H9 (cell line): ENCODE results near the gene SHC1. TPM values are rescaled to one million over a fixed set of nuclear protein-coding genes. Genes with fewer than 3 reads are reported as not detected.
A peak's percentile ranks its signal among the peaks of the same experiment; 100 is the strongest.

Source experiments
- DNase-seq: peaks from one replicate; pipeline ENCODE4 v3.0.0-alpha.2; 2017
- H2AFZ ChIP-seq: one replicate; pipeline ENCODE4 v1.6.1; 2013; ENCODE audit warnings: mild to moderate bottlenecking, low read length, control low read depth, moderate library complexity
- H2AK5ac ChIP-seq: 2 replicates; pipeline ENCODE4 v1.6.1; 2013; ENCODE audit warnings: low read length, control low read depth, mixed read lengths; ENCODE audit not compliant: insufficient read length
- H2BK120ac ChIP-seq: one replicate; pipeline ENCODE4 v1.6.1; 2013; ENCODE audit warnings: low read depth, mild to moderate bottlenecking, low read length, control low read depth, inconsistent platforms; ENCODE audit not compliant: poor library complexity, severe bottlenecking
- H2BK12ac ChIP-seq: 2 replicates; pipeline ENCODE4 v1.6.1; 2013; ENCODE audit warnings: low read length, control low read depth, mixed read lengths, low read depth; ENCODE audit not compliant: insufficient read length
- H2BK15ac ChIP-seq: 2 replicates; pipeline ENCODE4 v1.6.1; 2013; ENCODE audit warnings: low read depth, low read length, control low read depth
- H2BK20ac ChIP-seq: one replicate; pipeline ENCODE4 v1.6.1; 2013; ENCODE audit warnings: low read depth, mild to moderate bottlenecking, low read length, control low read depth, inconsistent platforms; ENCODE audit not compliant: poor library complexity, severe bottlenecking
- H2BK5ac ChIP-seq: 2 replicates; pipeline ENCODE4 v1.6.1; 2013; ENCODE audit warnings: low read length, control low read depth, mixed read lengths; ENCODE audit not compliant: insufficient read length
- H3K14ac ChIP-seq: 2 replicates; pipeline ENCODE4 v1.6.1; 2013; ENCODE audit warnings: low read length, control low read depth; ENCODE audit not compliant: insufficient read depth
- H3K18ac ChIP-seq: 2 replicates; pipeline ENCODE4 v1.6.1; 2013; ENCODE audit warnings: low read depth, mild to moderate bottlenecking, mixed read lengths, low read length, control low read depth; ENCODE audit not compliant: insufficient read length
- H3K23ac ChIP-seq: 2 replicates; pipeline ENCODE4 v1.6.1; 2013; ENCODE audit warnings: low read length, control low read depth, mixed read lengths, low read depth; ENCODE audit not compliant: insufficient read length
- H3K23me2 ChIP-seq: 2 replicates; pipeline ENCODE4 v1.6.1; 2013; ENCODE audit warnings: low read depth, mild to moderate bottlenecking, mixed read lengths, low read length, control low read depth; ENCODE audit not compliant: insufficient read length, poor library complexity, severe bottlenecking
- H3K27ac ChIP-seq: 2 replicates; pipeline ENCODE4 v1.5.1; 2013; ENCODE audit warnings: low read length, control low read depth, mixed read lengths, low read depth; ENCODE audit not compliant: insufficient read length
- H3K27me3 ChIP-seq: 2 replicates; pipeline ENCODE4 v1.6.1; 2013; ENCODE audit warnings: low read length, control low read depth, inconsistent platforms; ENCODE audit not compliant: insufficient read depth
- H3K4ac ChIP-seq: 2 replicates; pipeline ENCODE4 v1.6.1; 2013; ENCODE audit warnings: low read depth, mild to moderate bottlenecking, control low read depth, inconsistent platforms, low read length, moderate library complexity
- H3K4me1 ChIP-seq: 2 replicates; pipeline ENCODE4 v1.6.1; 2013; ENCODE audit warnings: low read length, control low read depth, inconsistent platforms; ENCODE audit not compliant: insufficient read depth
- H3K4me2 ChIP-seq: 2 replicates; pipeline ENCODE4 v1.6.1; 2013; ENCODE audit warnings: low read length, control low read depth, mixed read lengths; ENCODE audit not compliant: insufficient read length, insufficient read depth
- H3K56ac ChIP-seq: 2 replicates; pipeline ENCODE4 v1.6.1; 2013; ENCODE audit warnings: low read depth, mild to moderate bottlenecking, mixed read lengths, low read length, control low read depth; ENCODE audit not compliant: insufficient read length
- H3K79me1 ChIP-seq: 2 replicates; pipeline ENCODE4 v1.6.1; 2013; ENCODE audit warnings: low read depth, mild to moderate bottlenecking, moderate library complexity, low read length, control low read depth, inconsistent platforms; ENCODE audit not compliant: insufficient read depth, poor library complexity, severe bottlenecking
- H3K79me2 ChIP-seq: 2 replicates; pipeline ENCODE4 v1.6.1; 2013; ENCODE audit warnings: low read length, control low read depth, inconsistent platforms; ENCODE audit not compliant: insufficient read depth
- H3K9ac ChIP-seq: 2 replicates; pipeline ENCODE4 v1.6.1; 2013; ENCODE audit warnings: low read length, control low read depth, mixed read lengths; ENCODE audit not compliant: insufficient read length; ENCODE audit errors: extremely low read depth
- H3K9me3 ChIP-seq: one replicate; pipeline ENCODE4 v1.6.1; 2013; ENCODE audit warnings: low read depth, low read length, inconsistent platforms; ENCODE audit not compliant: control insufficient read depth
- H3T11ph ChIP-seq: one replicate; pipeline ENCODE4 v1.6.1; 2013; ENCODE audit warnings: mild to moderate bottlenecking, low read length, control low read depth, inconsistent platforms
- H4K20me1 ChIP-seq: one replicate; pipeline ENCODE4 v1.6.1; 2013; ENCODE audit not compliant: control insufficient read depth, insufficient read length, insufficient read depth
- H4K5ac ChIP-seq: 2 replicates; pipeline ENCODE4 v1.6.1; 2013; ENCODE audit warnings: low read depth, mild to moderate bottlenecking, mixed read lengths, low read length, control low read depth; ENCODE audit not compliant: insufficient read length
- H4K8ac ChIP-seq: replicated peaks from 2 replicates; pipeline ENCODE4 v1.6.1; 2013; ENCODE audit warnings: low read length, control low read depth, mixed read lengths, low read depth; ENCODE audit not compliant: insufficient read length
- H4K91ac ChIP-seq: 2 replicates; pipeline ENCODE4 v1.6.1; 2013; ENCODE audit warnings: low read depth, mild to moderate bottlenecking, moderate library complexity, mixed read lengths, low read length, control low read depth; ENCODE audit not compliant: insufficient read length
- H3K27ac Mint-ChIP-seq, 3 experiments: 2 replicates in 2 of 3; 3 replicates in 1 of 3; pipeline ENCODE4 v1.8.0; 2020 to 2021; ENCODE audit warnings: mixed read lengths in 3 of 3, mild to moderate bottlenecking in 1 of 3, moderate library complexity in 1 of 3
- H3K27me3 Mint-ChIP-seq: 2 replicates; pipeline ENCODE4 v1.8.0; 2021; ENCODE audit warnings: low read depth, mild to moderate bottlenecking, moderate library complexity, mixed read lengths
- H3K36me3 Mint-ChIP-seq, 3 experiments: 2 replicates in 2 of 3; 3 replicates in 1 of 3; pipeline ENCODE4 v1.8.0; 2020 to 2021; ENCODE audit warnings: low read depth in 3 of 3, mixed read lengths in 3 of 3; ENCODE audit not compliant: insufficient read depth in 1 of 3
- H3K4me1 Mint-ChIP-seq, 2 experiments: 2 replicates each; pipeline ENCODE4 v1.8.0; 2020; ENCODE audit warnings: mixed read lengths in 2 of 2
- H3K4me3 Mint-ChIP-seq, 2 experiments: 2 replicates in 1 of 2; 3 replicates in 1 of 2; pipeline ENCODE4 v1.8.0; 2020 to 2021; ENCODE audit warnings: mild to moderate bottlenecking in 2 of 2, mixed read lengths in 2 of 2, moderate library complexity in 1 of 2
- H3K9me3 Mint-ChIP-seq, 2 experiments: 2 replicates in 1 of 2; 3 replicates in 1 of 2; pipeline ENCODE4 v1.8.0; 2020; ENCODE audit warnings: mild to moderate bottlenecking in 2 of 2, mixed read lengths in 2 of 2, moderate library complexity in 1 of 2
- WGBS: extraction: QIAGEN DNeasy Blood & Tissue Kit; methylation state at CpG from one replicate; pipeline ENCODE4 v1.1.7; 2013; ENCODE audit warnings: missing lambda C conversion rate, low lambda C conversion rate, mixed read lengths; ENCODE audit not compliant: insufficient read length; ENCODE audit errors: extremely low coverage; 5-methylcytosine and 5-hydroxymethylcytosine counted together
- total RNA-seq: library from RNA; stranded (reverse); gene quantifications from 2 replicates; pipeline ENCODE4 v1.2.1, GENCODE V29; 2021
- TF ChIP-seq, protein P1 (sequence below): fragments of 200-600 bp; sonication (generic); conservative IDR thresholded peaks from 3 replicates; pipeline ENCODE4 v1.8.0; 2021; ENCODE audit warnings: antibody characterized with exemption, mild to moderate bottlenecking

SHC1 gene
- total RNA-seq, 1 experiment from 2014 or later, result 168 TPM

DNA sequence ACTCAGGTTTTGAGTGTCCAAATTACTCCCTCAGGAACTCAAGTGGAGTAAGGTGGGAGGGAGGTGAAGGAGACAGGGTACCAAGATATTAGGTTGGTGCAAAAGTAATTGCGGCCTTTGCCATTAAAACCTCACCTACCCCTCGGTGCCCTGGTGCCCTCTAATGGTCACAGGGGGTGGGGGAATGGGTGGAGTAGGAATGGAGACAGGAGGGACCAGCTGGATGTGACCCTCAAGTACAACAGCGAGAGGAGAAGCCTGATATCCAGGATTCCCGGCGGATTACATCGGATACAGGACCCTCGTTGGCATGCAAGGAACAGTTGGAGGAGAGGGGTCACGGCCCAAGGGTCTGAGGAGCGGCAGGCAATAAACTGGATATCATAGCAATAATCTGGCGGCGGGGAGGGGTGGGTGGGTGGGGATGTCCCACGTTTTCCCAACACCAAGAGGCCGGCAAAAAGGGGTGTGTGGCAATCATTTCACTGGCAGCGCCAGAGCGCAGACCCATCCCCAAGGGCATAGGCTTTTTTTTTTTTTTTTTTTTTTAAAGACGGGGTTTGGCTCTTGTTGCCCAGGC is 27.7 kb upstream of the SHC1 start:
- Mint-ChIP-seq H3K27me3 (peaks cover 3% of the 10 kb centered on the region), H3K36me3 (no peaks in the 10 kb centered on the region), H3K4me3 (peak overlapping the region; percentile 42 to 66; a peak in 4 of 5 replicates), H3K4me1 (peaks cover 9 to 20% of the 10 kb centered on the region in 2 experiments), H3K27ac (peak overlapping the region in 1 of 3 experiments; percentile 89; a peak in 1 of 7 replicates), H3K9me3 (peaks cover 0 to 2% of the 10 kb centered on the region in 2 experiments; a peak in 2 of 5 replicates)
- Histone ChIP-seq H3K23ac (no peak overlapping the region), H3K4ac (no peak overlapping the region), H2BK12ac (no peak overlapping the region), H3K79me2 (no peaks in the 10 kb centered on the region; the same call in 1 of the 2 replicates), H3K79me1 (no peaks in the 10 kb centered on the region), H3K14ac (no peak overlapping the region), H3K56ac (no peak overlapping the region), H2AK5ac (no peak overlapping the region), H4K20me1 (no peaks in the 10 kb centered on the region), H4K8ac (no peak overlapping the region), H2BK20ac (no peak overlapping the region), H3K27ac (no peak overlapping the region), H3K9ac (no peak overlapping the region), H3K27me3 (no peaks in the 10 kb centered on the region), H2AFZ (no peak overlapping the region), H3K18ac (no peak overlapping the region), H3K4me1 (no peaks in the 10 kb centered on the region), H2BK5ac (no peak overlapping the region), H3K4me2 (no peak overlapping the region), H4K91ac (no peak overlapping the region), H2BK120ac (no peak overlapping the region), H3K9me3 (no peaks in the 10 kb centered on the region), H2BK15ac (no peak overlapping the region), H4K5ac (no peak overlapping the region), H3T11ph (no peak overlapping the region), H3K23me2 (peaks cover 18% of the 10 kb centered on the region)
- no CpG with 5 or more reads among the region's 16 CpGs for WGBS
- peak; percentile 30 for DNase-seq
- TF ChIP-seq, protein P1, sequence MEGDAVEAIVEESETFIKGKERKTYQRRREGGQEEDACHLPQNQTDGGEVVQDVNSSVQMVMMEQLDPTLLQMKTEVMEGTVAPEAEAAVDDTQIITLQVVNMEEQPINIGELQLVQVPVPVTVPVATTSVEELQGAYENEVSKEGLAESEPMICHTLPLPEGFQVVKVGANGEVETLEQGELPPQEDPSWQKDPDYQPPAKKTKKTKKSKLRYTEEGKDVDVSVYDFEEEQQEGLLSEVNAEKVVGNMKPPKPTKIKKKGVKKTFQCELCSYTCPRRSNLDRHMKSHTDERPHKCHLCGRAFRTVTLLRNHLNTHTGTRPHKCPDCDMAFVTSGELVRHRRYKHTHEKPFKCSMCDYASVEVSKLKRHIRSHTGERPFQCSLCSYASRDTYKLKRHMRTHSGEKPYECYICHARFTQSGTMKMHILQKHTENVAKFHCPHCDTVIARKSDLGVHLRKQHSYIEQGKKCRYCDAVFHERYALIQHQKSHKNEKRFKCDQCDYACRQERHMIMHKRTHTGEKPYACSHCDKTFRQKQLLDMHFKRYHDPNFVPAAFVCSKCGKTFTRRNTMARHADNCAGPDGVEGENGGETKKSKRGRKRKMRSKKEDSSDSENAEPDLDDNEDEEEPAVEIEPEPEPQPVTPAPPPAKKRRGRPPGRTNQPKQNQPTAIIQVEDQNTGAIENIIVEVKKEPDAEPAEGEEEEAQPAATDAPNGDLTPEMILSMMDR, result peak; percentile 33; the same call in 1 of the 3 replicates
